Activated T-cell treated with anti-CD3 and anti-CD28 coated beads, Interleukin-2, amount 50 U/mL, for 4 hours (primary cell): ENCODE results near the gene SPOCD1. TPM values are rescaled to one million over a fixed set of nuclear protein-coding genes. Genes with fewer than 3 reads are reported as not detected.
A peak's percentile ranks its signal among the peaks of the same experiment; 100 is the strongest.
"Not testable (repeated sequence)": the region's sequence is repeated elsewhere in the genome, so short reads cannot be mapped to it uniquely, and the experiment has no call there.

Experiments used
- ATAC-seq, 2 donors: fragments of 200-7000 bp; cut with Tn5 transposase; one replicate each; pipeline ENCODE4 v1.10.0; 2021
- DNase-seq: peaks from one replicate; pipeline ENCODE4 v3.0.0-alpha.2; 2020
- H3K27me3 Mint-ChIP-seq: one replicate; pipeline ENCODE4 v1.8.0; 2021; ENCODE audit warnings: low read depth, mixed read lengths
- H3K36me3 Mint-ChIP-seq: one replicate; pipeline ENCODE4 v1.8.0; 2022; ENCODE audit warnings: mixed read lengths; ENCODE audit not compliant: insufficient read depth
- H3K4me1 Mint-ChIP-seq: one replicate; pipeline ENCODE4 v1.8.0; 2021; ENCODE audit warnings: low read depth, mixed read lengths
- H3K4me3 Mint-ChIP-seq: one replicate; pipeline ENCODE4 v1.8.0; 2021; ENCODE audit warnings: mild to moderate bottlenecking, moderate library complexity, mixed read lengths
- H3K9me3 Mint-ChIP-seq: one replicate; pipeline ENCODE4 v1.8.0; 2021; ENCODE audit warnings: mixed read lengths
- total RNA-seq, 3 donors: library from RNA; stranded (reverse); gene quantifications; one replicate each; pipeline ENCODE4 v1.2.1, GENCODE V29; 2021

The SPOCD1 gene
- total RNA-seq, 3 donors from 2014 or later = 0.14 TPM; not detected in 2

- H3K4me1 Mint-ChIP-seq = peaks cover 7% of the 10 kb centered on the region
- H3K36me3 Mint-ChIP-seq = no peaks in the 10 kb centered on the region
- DNase-seq = no peak
- H3K4me3 Mint-ChIP-seq = no peak overlapping the region
- no peaks in the 10 kb centered on the region for H3K9me3 Mint-ChIP-seq
- H3K27me3 Mint-ChIP-seq = no peaks in the 10 kb centered on the region
- ATAC-seq = no peak
Observed at GRCh38 chr1:31837451-31838158, 21.8 kb upstream of the SPOCD1 start.

- Mint-ChIP-seq H3K4me1 (peaks cover 7% of the 10 kb centered on the region), H3K36me3 (no peaks in the 10 kb centered on the region), H3K4me3 (no peak overlapping the region), H3K9me3 (no peaks in the 10 kb centered on the region), H3K27me3 (no peaks in the 10 kb centered on the region)
- ATAC-seq (no peak), DNase-seq (no peak)
Observed at GRCh38 chr1:31836638-31837037, 20.8 kb upstream of the SPOCD1 start.

- H3K4me1 Mint-ChIP-seq = peaks cover 7% of the 10 kb centered on the region
- no peak for DNase-seq
- no peaks in the 10 kb centered on the region for H3K9me3 Mint-ChIP-seq
- H3K4me3 Mint-ChIP-seq = no peak overlapping the region
- H3K27me3 Mint-ChIP-seq = no peaks in the 10 kb centered on the region
- H3K36me3 Mint-ChIP-seq = no peaks in the 10 kb centered on the region
- ATAC-seq = no peak
Observed at GRCh38 chr1:31835415-31835814, 19.6 kb upstream of the SPOCD1 start.

GRCh38 chr1:31834501-31834900 lies 18.7 kb upstream of the SPOCD1 start:
- Mint-ChIP-seq H3K36me3 (no peaks in the 10 kb centered on the region), H3K9me3 (no peaks in the 10 kb centered on the region), H3K4me1 (peaks cover 7% of the 10 kb centered on the region), H3K27me3 (no peaks in the 10 kb centered on the region), H3K4me3 (no peak overlapping the region)
- DNase-seq (peak; percentile 20), ATAC-seq (no peak)

- Mint-ChIP-seq H3K36me3 (no peaks in the 10 kb centered on the region), H3K4me3 (no peak overlapping the region), H3K9me3 (no peaks in the 10 kb centered on the region), H3K4me1 (peaks cover 23% of the 10 kb centered on the region), H3K27me3 (no peaks in the 10 kb centered on the region)
- ATAC-seq = no peak
- DNase-seq = no peak
Observed at GRCh38 chr1:31831397-31832378, 15.9 kb upstream of the SPOCD1 start.

GRCh38 chr1:31830511-31830910 lies 14.7 kb upstream of the SPOCD1 start:
- H3K4me3 Mint-ChIP-seq = no peak overlapping the region
- H3K27me3 Mint-ChIP-seq = no peaks in the 10 kb centered on the region
- H3K36me3 Mint-ChIP-seq = no peaks in the 10 kb centered on the region
- DNase-seq (no peak), ATAC-seq (no peak)
- H3K9me3 Mint-ChIP-seq = no peaks in the 10 kb centered on the region
- peaks cover 28% of the 10 kb centered on the region for H3K4me1 Mint-ChIP-seq

DNA sequence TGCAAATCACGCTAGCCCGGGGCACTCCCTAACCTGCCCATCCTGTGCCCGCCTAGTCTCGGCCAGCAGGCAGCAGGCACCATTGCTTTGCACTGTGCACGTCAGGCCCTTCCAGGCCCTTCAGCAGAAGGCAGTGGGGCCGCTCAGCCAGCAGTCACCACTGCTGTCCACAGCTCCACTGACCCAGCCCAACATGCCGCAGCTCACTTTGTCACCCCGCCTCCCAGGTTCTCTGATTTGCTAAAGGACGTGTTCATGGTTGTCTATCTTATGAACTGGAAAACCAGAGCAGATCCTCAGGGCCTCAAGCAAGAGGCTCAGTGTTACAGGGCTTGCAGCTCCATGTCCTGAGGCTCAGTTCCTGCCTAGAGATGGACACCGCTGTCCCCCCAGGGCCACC lies 14.2 kb upstream of the SPOCD1 start:
- Mint-ChIP-seq H3K36me3 (no peaks in the 10 kb centered on the region), H3K4me3 (no peak overlapping the region), H3K4me1 (peaks cover 28% of the 10 kb centered on the region), H3K27me3 (no peaks in the 10 kb centered on the region), H3K9me3 (no peaks in the 10 kb centered on the region)
- ATAC-seq (no peak), DNase-seq (no peak)

GRCh38 chr1:31828926-31829690 lies 13.3 kb upstream of the SPOCD1 start:
- no peak for DNase-seq
- no peaks in the 10 kb centered on the region for H3K9me3 Mint-ChIP-seq
- H3K27me3 Mint-ChIP-seq = no peaks in the 10 kb centered on the region
- H3K4me3 Mint-ChIP-seq = no peak overlapping the region
- no peaks in the 10 kb centered on the region for H3K36me3 Mint-ChIP-seq
- no peak for ATAC-seq
- peaks cover 28% of the 10 kb centered on the region for H3K4me1 Mint-ChIP-seq

- ATAC-seq (peak in 1 of 2 donors; percentile 10), DNase-seq (no peak)
- Mint-ChIP-seq H3K27me3 (no peaks in the 10 kb centered on the region), H3K9me3 (no peaks in the 10 kb centered on the region), H3K4me3 (no peak overlapping the region), H3K4me1 (peaks cover 28% of the 10 kb centered on the region), H3K36me3 (no peaks in the 10 kb centered on the region)
Observed at GRCh38 chr1:31828341-31828740, 12.5 kb upstream of the SPOCD1 start.

DNA sequence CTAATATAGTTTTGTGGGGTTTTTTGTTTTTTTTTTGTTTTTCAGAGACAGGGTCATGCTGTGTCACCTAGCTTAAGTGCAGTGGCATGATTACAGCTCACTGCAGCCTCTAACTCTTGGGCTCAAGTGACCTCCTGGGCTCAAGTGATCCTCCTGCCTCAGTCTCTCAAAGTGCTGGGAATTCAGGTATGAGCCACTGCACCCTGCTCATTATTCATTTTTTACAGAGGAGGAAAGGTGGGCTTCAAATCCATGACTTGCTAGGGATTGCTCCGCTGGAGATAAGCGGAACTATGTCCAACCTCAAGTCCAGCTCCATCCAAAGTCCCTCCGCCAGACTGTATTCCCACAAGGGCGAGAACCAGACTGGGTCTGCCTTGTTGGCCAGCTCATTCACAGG lies 8.0 kb upstream of the SPOCD1 start:
- Mint-ChIP-seq H3K4me1 (peaks cover 24% of the 10 kb centered on the region), H3K27me3 (no peaks in the 10 kb centered on the region), H3K9me3 (no peaks in the 10 kb centered on the region), H3K36me3 (no peaks in the 10 kb centered on the region), H3K4me3 (no peak overlapping the region)
- DNase-seq = no peak
- ATAC-seq = no peak

DNA sequence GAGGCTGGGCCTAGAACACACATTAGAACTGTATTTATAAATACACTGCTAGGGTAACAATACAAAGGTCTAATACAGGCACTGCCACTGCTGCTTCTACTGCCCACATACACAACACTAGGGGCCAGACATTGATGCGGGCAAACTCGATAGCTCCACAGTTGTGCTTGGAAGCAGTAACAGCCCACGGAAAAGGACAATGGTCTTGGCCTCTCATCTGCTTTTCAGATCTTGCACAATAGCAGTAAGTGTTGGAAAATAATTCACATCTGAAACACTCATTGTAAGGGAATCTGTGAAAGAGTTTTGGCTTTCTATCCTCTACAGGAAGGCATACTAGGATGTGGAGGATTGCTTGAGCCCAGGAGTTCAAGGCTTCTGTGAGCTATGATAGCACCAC lies 6.9 kb upstream of the SPOCD1 start:
- H3K4me3 Mint-ChIP-seq = no peak overlapping the region
- H3K9me3 Mint-ChIP-seq = no peaks in the 10 kb centered on the region
- no peaks in the 10 kb centered on the region for H3K36me3 Mint-ChIP-seq
- H3K4me1 Mint-ChIP-seq = peaks cover 16% of the 10 kb centered on the region
- no peaks in the 10 kb centered on the region for H3K27me3 Mint-ChIP-seq
- ATAC-seq (no peak), DNase-seq (no peak)

DNA sequence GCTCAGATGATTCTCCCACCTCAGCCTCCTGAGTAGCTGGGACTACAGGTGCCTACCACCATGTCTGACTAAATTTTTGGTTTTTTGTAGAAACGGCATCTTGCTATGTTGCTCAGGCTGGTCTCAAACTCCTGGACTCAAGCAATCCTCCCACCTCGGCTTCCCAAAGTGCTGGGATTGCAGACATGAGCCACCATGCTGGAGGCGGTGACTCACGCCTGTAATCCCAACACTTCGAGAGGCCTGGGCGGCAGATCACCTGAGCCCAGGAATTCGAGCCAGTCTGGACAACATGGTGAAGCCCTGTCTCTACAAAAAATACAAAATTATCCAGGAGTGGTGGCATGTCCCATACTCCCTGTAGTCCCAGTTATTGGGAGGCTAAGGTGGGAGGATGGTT lies 4.4 kb upstream of the SPOCD1 start:
- DNase-seq, ATAC-seq, H3K36me3 Mint-ChIP-seq, H3K4me1 Mint-ChIP-seq, H3K9me3 Mint-ChIP-seq, H3K4me3 Mint-ChIP-seq, H3K27me3 Mint-ChIP-seq: not testable (repeated sequence)

DNA sequence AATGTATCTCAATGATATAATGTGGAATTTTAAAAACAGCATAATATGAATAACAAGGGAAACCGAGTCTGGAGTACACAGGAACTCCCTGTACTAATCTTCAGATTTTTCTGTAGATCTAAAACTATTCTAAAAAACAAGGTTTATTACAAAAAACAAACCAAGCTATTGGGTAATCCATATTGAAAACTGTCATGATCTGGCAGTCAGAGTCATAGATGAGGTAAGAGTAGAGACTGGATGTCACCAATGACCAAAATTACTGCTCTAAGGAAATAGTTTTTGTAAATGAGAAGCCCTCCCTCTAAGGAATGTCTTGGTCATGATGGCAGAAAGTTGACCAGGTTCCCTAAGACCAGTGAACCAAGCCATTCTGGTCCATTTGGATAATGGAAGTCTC lies 2.4 kb upstream of the SPOCD1 start:
- no peak for ATAC-seq
- H3K9me3 Mint-ChIP-seq = no peaks in the 10 kb centered on the region
- H3K4me3 Mint-ChIP-seq = no peak overlapping the region
- peaks cover 6% of the 10 kb centered on the region for H3K4me1 Mint-ChIP-seq
- no peaks in the 10 kb centered on the region for H3K27me3 Mint-ChIP-seq
- no peak for DNase-seq
- no peaks in the 10 kb centered on the region for H3K36me3 Mint-ChIP-seq

- not testable (repeated sequence) for H3K4me3 Mint-ChIP-seq, DNase-seq, H3K9me3 Mint-ChIP-seq, H3K4me1 Mint-ChIP-seq, H3K36me3 Mint-ChIP-seq, H3K27me3 Mint-ChIP-seq, ATAC-seq
Observed at GRCh38 chr1:31816947-31817346, 1.1 kb upstream of the SPOCD1 start.
